AG04450 (cell line): ENCODE measurements around the gene TSPO2. TPM values are rescaled to one million over a fixed set of nuclear protein-coding genes. Genes with fewer than 3 reads are reported as not detected.

Experiments used
- CTCF ChIA-PET: fragments of 300-600, 350-600 bp; formaldehyde crosslinking; extraction: SDS; loops from one replicate; lab custom pipeline; 2022; ENCODE audit warnings: antibody characterized with exemption, inconsistent platforms; lab: Charles Lee
- POLR2A ChIA-PET: fragments of 350-600 bp; formaldehyde crosslinking; extraction: SDS; loops from one replicate; lab custom pipeline; 2021; ENCODE audit warnings: antibody characterized with exemption, inconsistent platforms; lab: Yijun Ruan, JAX
- DNase-seq: peaks from one replicate; pipeline ENCODE4 v3.0.0-alpha.2; 2011; ENCODE audit warnings: low read depth, low spot score
- H3K27ac ChIP-seq: one replicate; pipeline ENCODE4 v1.5.1; 2012; ENCODE audit warnings: low read depth, low read length, control low read depth
- H3K27me3 ChIP-seq: one replicate; pipeline ENCODE4 v1.6.0; 2012; ENCODE audit warnings: low read length; ENCODE audit not compliant: control insufficient read depth, insufficient read depth
- H3K4me3 ChIP-seq: 2 replicates; pipeline ENCODE4 v1.5.1; 2011; ENCODE audit warnings: mild to moderate bottlenecking, low read depth, low read length, control low read depth
- H3K9me3 ChIP-seq: 2 replicates; pipeline ENCODE4 v1.5.1; 2012; ENCODE audit warnings: low read length; ENCODE audit not compliant: control insufficient read depth, insufficient read depth
- polyA plus RNA-seq: library from polyadenylated mRNA; depleted of rRNA; stranded (reverse); fragments of >200 nt; gene quantifications from 2 replicates; pipeline ENCODE4 v1.2.3, GENCODE V29; 2011
- TF ChIP-seq, protein P1 (sequence below): IDR thresholded peaks from 2 replicates; pipeline ENCODE4 v1.5.1; 2011; ENCODE audit warnings: low read depth, low read length, control low read depth, inconsistent platforms

The TSPO2 gene
- polyA plus RNA-seq, 1 experiment = not detected

DNA sequence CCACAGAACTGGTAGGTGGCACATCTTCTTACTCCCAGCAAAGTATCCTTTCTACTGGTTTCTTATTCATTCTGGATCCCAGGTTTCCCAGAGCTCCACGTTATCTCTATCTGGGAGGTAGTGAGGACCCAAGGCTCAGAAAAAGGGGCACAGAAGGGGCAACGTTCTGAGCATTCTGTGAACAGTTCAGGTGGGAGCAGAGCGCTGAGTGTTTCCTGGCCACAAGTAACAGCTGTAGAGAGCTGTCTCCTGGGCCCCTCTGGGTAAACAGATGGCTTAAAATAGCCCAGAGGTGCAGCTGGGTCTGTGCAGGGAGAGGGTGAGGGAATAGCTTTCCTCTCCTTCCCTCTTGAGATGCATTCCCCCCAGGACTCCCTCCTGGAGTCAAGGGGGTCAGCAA is 12.9 kb downstream of the TSPO2 start:
- TF ChIP-seq, protein P1, sequence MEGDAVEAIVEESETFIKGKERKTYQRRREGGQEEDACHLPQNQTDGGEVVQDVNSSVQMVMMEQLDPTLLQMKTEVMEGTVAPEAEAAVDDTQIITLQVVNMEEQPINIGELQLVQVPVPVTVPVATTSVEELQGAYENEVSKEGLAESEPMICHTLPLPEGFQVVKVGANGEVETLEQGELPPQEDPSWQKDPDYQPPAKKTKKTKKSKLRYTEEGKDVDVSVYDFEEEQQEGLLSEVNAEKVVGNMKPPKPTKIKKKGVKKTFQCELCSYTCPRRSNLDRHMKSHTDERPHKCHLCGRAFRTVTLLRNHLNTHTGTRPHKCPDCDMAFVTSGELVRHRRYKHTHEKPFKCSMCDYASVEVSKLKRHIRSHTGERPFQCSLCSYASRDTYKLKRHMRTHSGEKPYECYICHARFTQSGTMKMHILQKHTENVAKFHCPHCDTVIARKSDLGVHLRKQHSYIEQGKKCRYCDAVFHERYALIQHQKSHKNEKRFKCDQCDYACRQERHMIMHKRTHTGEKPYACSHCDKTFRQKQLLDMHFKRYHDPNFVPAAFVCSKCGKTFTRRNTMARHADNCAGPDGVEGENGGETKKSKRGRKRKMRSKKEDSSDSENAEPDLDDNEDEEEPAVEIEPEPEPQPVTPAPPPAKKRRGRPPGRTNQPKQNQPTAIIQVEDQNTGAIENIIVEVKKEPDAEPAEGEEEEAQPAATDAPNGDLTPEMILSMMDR = no peak
- no peak overlapping the region for H3K4me3 ChIP-seq
- no peak overlapping the region for H3K27ac ChIP-seq
- H3K27me3 ChIP-seq = peaks cover 4% of the 10 kb centered on the region
- ChIA-PET CTCF (interaction anchor here (1.1 to 4.3 kb wide), 3 partner anchors 16 to 161 kb away, joined by 5 to 26 read pairs (median 7); no protein-coding TSS in a partner anchor), POLR2A (no interaction called here)
- no peak for DNase-seq
- no peaks in the 10 kb centered on the region for H3K9me3 ChIP-seq

DNA sequence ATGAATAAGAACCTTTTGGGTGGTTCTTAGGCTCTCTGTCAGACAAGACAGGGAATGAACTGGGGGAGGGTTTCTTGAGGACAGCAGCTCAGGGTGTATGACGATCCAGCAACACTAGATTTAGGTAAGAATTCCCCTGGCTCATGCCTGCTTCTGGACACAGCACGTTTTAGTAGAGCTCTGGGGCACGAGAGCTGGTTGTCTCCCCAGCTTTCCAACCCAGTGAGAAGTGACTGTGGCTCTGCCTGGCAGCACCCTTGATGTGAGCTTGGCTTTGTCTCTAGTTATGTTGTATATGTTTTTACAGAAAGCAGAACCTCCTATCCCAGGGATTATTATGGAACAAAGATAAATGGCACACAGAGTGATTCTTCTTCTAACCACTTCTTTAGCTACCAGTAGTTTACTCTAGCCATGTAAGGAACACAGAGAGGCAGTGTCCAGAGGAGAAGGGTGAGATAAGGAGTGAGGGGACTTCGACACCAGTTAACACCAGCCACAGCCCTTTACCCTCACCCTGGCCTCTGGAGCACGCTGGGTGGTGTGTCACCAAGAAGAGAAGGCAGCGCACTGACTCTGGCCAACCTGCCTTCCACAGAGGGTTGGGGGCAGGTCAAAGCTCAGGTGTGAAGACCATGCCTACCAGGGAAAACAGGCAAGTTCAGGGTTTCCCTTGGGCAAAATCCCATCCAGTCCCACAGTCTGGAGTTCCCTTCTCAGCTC is 14.7 kb downstream of the TSPO2 start:
- Histone ChIP-seq H3K4me3 (no peak overlapping the region), H3K27ac (no peak overlapping the region), H3K27me3 (peaks cover 4% of the 10 kb centered on the region), H3K9me3 (no peaks in the 10 kb centered on the region)
- DNase-seq = no peak
- ChIA-PET CTCF (interaction anchor here (1.6 to 4.3 kb wide), 3 partner anchors 9 to 163 kb away, joined by 3 to 26 read pairs (median 7); no protein-coding TSS in a partner anchor), POLR2A (no interaction called here)
- TF ChIP-seq, protein P1 = no peak

DNA sequence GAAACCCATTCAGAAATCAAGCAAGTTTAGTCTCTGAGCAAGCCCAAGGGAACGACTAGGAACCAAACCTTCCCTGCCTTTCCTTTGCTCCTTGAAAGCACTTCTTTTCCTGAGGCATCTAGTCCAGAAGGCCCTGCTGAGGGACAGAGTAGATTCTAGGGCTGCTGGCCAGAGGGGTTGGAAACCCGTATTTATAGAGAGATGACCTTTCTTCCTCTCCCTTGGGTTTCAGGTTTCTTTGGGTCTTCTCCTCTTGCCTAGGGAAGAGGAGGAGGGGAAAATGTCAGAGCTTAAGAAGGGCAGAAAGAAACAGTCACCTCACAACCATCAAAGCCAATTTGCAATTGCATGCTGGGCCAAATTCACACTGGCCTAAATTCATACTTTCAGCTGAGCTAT is 16.5 kb downstream of the TSPO2 start:
- no peak for DNase-seq
- Histone ChIP-seq H3K27me3 (peaks cover 2% of the 10 kb centered on the region), H3K9me3 (no peaks in the 10 kb centered on the region), H3K27ac (no peak overlapping the region), H3K4me3 (no peak overlapping the region)
- CTCF ChIA-PET = interaction anchor here (0.6 to 1.9 kb wide), 5 partner anchors 9 to 31 kb away, joined by 3 to 10 read pairs (median 4); no protein-coding TSS in a partner anchor
- POLR2A ChIA-PET = no interaction called here
- TF ChIP-seq, protein P1 = no peak

DNA sequence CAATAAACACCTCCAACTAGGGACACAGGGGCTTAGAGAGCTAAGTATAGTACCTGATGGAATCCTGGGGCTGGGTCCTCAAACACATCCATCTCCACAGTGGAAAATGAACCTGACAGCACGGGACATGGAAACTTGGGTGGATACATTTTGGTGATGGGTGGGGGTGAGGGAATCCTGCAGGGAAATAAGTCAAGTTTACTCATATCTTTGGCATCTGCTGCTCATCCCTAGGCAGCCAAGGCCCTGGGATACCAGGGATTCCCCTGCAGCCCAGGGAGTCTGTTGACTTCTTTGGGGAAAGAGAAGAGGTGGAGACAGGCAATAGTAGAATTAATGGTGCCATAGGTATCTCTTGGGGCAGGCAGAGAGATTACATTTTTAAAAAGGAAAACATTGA is 17.3 kb downstream of the TSPO2 start:
- POLR2A ChIA-PET = no interaction called here
- no peak overlapping the region for H3K4me3 ChIP-seq
- no peak overlapping the region for H3K27ac ChIP-seq
- no peaks in the 10 kb centered on the region for H3K9me3 ChIP-seq
- TF ChIP-seq, protein P1 = no peak
- CTCF ChIA-PET = interaction anchor here (0.7 to 1.9 kb wide), 3 partner anchors 9 to 32 kb away, joined by 3 to 10 read pairs (median 5); no protein-coding TSS in a partner anchor
- no peak for DNase-seq
- H3K27me3 ChIP-seq = peaks cover 2% of the 10 kb centered on the region

DNA sequence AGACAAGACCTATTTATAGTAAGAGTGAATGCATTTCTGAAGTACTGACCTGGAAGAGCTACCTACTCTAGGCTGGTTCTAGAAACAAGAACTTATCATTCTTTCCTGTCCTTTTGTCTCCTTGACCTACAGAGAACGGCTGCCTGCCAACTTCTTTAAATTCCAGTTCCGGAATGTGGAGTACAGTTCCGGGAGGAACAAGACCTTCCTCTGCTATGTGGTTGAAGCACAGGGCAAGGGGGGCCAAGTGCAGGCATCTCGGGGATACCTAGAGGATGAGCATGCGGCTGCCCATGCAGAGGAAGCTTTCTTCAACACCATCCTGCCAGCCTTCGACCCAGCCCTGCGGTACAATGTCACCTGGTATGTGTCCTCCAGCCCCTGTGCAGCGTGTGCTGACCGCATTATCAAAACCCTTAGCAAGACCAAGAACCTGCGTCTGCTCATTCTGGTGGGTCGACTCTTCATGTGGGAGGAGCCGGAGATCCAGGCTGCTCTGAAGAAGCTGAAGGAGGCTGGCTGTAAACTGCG is 19.0 kb downstream of the TSPO2 start:
- Histone ChIP-seq H3K27me3 (no peaks in the 10 kb centered on the region), H3K27ac (no peak overlapping the region), H3K9me3 (no peaks in the 10 kb centered on the region), H3K4me3 (no peak overlapping the region)
- DNase-seq = no peak
- TF ChIP-seq, protein P1 = no peak
- ChIA-PET POLR2A (no interaction called here), CTCF (interaction anchor here (1.2 kb wide), 1 partner anchor 34 kb away, joined by 5 read pairs; no protein-coding TSS in a partner anchor)
